Measurements from ENCODE around the gene PRF1.

DNA sequence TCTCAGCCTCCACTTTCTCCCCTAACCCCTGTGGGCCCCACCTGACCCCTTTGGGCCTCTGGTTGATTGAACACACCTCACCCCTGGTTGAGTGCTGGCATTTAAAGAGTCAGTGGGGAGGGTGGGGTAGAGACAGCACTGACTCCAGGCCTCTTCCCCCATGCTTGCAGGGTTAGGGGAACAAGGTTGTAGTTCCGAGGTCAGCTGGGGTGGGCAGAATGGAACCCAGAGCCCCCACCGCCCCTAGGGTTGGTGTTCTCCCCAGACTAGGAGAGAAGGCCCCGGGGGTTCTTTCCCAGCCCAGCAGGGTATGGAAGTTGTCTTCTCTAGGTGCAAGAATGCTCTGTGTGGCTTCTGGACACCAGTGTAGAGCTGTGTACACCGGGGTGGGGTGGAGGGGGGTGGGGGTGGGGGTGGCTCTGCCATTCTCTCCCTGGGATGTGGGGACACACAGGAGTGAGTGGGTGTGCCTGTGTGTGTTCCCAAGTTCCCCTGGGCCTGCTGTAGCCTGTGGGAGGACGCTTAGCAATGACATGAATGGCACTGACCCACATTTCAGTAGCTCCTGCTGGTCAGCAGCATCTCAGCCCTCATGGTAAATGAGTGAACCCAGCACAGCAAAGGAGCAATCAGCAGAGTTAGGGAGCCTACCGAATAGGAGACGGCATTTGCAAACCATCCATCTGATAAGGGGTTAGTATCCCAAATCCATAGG is 33.6 kb downstream of the PRF1 start:
- TF ChIP-seq, protein P1, sequence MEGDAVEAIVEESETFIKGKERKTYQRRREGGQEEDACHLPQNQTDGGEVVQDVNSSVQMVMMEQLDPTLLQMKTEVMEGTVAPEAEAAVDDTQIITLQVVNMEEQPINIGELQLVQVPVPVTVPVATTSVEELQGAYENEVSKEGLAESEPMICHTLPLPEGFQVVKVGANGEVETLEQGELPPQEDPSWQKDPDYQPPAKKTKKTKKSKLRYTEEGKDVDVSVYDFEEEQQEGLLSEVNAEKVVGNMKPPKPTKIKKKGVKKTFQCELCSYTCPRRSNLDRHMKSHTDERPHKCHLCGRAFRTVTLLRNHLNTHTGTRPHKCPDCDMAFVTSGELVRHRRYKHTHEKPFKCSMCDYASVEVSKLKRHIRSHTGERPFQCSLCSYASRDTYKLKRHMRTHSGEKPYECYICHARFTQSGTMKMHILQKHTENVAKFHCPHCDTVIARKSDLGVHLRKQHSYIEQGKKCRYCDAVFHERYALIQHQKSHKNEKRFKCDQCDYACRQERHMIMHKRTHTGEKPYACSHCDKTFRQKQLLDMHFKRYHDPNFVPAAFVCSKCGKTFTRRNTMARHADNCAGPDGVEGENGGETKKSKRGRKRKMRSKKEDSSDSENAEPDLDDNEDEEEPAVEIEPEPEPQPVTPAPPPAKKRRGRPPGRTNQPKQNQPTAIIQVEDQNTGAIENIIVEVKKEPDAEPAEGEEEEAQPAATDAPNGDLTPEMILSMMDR (conservative IDR thresholded peaks at IDR 0.05), result no peak
- no peak for TF ChIP-seq ZFX (IDR thresholded peaks at IDR 0.05)

Measured in C4-2B (cell line).